H9 (cell line): ENCODE measurements around the gene ELAVL4. TPM values are rescaled to one million over a fixed set of nuclear protein-coding genes. Genes with fewer than 3 reads are reported as not detected.

Experiments
- DNase-seq: peaks from one replicate; pipeline ENCODE4 v3.0.0-alpha.2; 2017
- H2AFZ ChIP-seq: one replicate; pipeline ENCODE4 v1.6.1; 2013; ENCODE audit warnings: mild to moderate bottlenecking, low read length, control low read depth, moderate library complexity
- H2AK5ac ChIP-seq: 2 replicates; pipeline ENCODE4 v1.6.1; 2013; ENCODE audit warnings: low read length, control low read depth, mixed read lengths; ENCODE audit not compliant: insufficient read length
- H2BK120ac ChIP-seq: one replicate; pipeline ENCODE4 v1.6.1; 2013; ENCODE audit warnings: low read depth, mild to moderate bottlenecking, low read length, control low read depth, inconsistent platforms; ENCODE audit not compliant: poor library complexity, severe bottlenecking
- H2BK12ac ChIP-seq: 2 replicates; pipeline ENCODE4 v1.6.1; 2013; ENCODE audit warnings: low read length, control low read depth, mixed read lengths, low read depth; ENCODE audit not compliant: insufficient read length
- H2BK15ac ChIP-seq: 2 replicates; pipeline ENCODE4 v1.6.1; 2013; ENCODE audit warnings: low read depth, low read length, control low read depth
- H2BK20ac ChIP-seq: one replicate; pipeline ENCODE4 v1.6.1; 2013; ENCODE audit warnings: low read depth, mild to moderate bottlenecking, low read length, control low read depth, inconsistent platforms; ENCODE audit not compliant: poor library complexity, severe bottlenecking
- H2BK5ac ChIP-seq: 2 replicates; pipeline ENCODE4 v1.6.1; 2013; ENCODE audit warnings: low read length, control low read depth, mixed read lengths; ENCODE audit not compliant: insufficient read length
- H3K14ac ChIP-seq: 2 replicates; pipeline ENCODE4 v1.6.1; 2013; ENCODE audit warnings: low read length, control low read depth; ENCODE audit not compliant: insufficient read depth
- H3K18ac ChIP-seq: 2 replicates; pipeline ENCODE4 v1.6.1; 2013; ENCODE audit warnings: low read depth, mild to moderate bottlenecking, mixed read lengths, low read length, control low read depth; ENCODE audit not compliant: insufficient read length
- H3K23ac ChIP-seq: 2 replicates; pipeline ENCODE4 v1.6.1; 2013; ENCODE audit warnings: low read length, control low read depth, mixed read lengths, low read depth; ENCODE audit not compliant: insufficient read length
- H3K23me2 ChIP-seq: 2 replicates; pipeline ENCODE4 v1.6.1; 2013; ENCODE audit warnings: low read depth, mild to moderate bottlenecking, mixed read lengths, low read length, control low read depth; ENCODE audit not compliant: insufficient read length, poor library complexity, severe bottlenecking
- H3K27ac ChIP-seq: 2 replicates; pipeline ENCODE4 v1.5.1; 2013; ENCODE audit warnings: low read length, control low read depth, mixed read lengths, low read depth; ENCODE audit not compliant: insufficient read length
- H3K27me3 ChIP-seq: 2 replicates; pipeline ENCODE4 v1.6.1; 2013; ENCODE audit warnings: low read length, control low read depth, inconsistent platforms; ENCODE audit not compliant: insufficient read depth
- H3K4ac ChIP-seq: 2 replicates; pipeline ENCODE4 v1.6.1; 2013; ENCODE audit warnings: low read depth, mild to moderate bottlenecking, control low read depth, inconsistent platforms, low read length, moderate library complexity
- H3K4me1 ChIP-seq: 2 replicates; pipeline ENCODE4 v1.6.1; 2013; ENCODE audit warnings: low read length, control low read depth, inconsistent platforms; ENCODE audit not compliant: insufficient read depth
- H3K4me2 ChIP-seq: 2 replicates; pipeline ENCODE4 v1.6.1; 2013; ENCODE audit warnings: low read length, control low read depth, mixed read lengths; ENCODE audit not compliant: insufficient read length, insufficient read depth
- H3K56ac ChIP-seq: 2 replicates; pipeline ENCODE4 v1.6.1; 2013; ENCODE audit warnings: low read depth, mild to moderate bottlenecking, mixed read lengths, low read length, control low read depth; ENCODE audit not compliant: insufficient read length
- H3K79me1 ChIP-seq: 2 replicates; pipeline ENCODE4 v1.6.1; 2013; ENCODE audit warnings: low read depth, mild to moderate bottlenecking, moderate library complexity, low read length, control low read depth, inconsistent platforms; ENCODE audit not compliant: insufficient read depth, poor library complexity, severe bottlenecking
- H3K79me2 ChIP-seq: 2 replicates; pipeline ENCODE4 v1.6.1; 2013; ENCODE audit warnings: low read length, control low read depth, inconsistent platforms; ENCODE audit not compliant: insufficient read depth
- H3K9ac ChIP-seq: 2 replicates; pipeline ENCODE4 v1.6.1; 2013; ENCODE audit warnings: low read length, control low read depth, mixed read lengths; ENCODE audit not compliant: insufficient read length; ENCODE audit errors: extremely low read depth
- H3K9me3 ChIP-seq: one replicate; pipeline ENCODE4 v1.6.1; 2013; ENCODE audit warnings: low read depth, low read length, inconsistent platforms; ENCODE audit not compliant: control insufficient read depth
- H3T11ph ChIP-seq: one replicate; pipeline ENCODE4 v1.6.1; 2013; ENCODE audit warnings: mild to moderate bottlenecking, low read length, control low read depth, inconsistent platforms
- H4K20me1 ChIP-seq: one replicate; pipeline ENCODE4 v1.6.1; 2013; ENCODE audit not compliant: control insufficient read depth, insufficient read length, insufficient read depth
- H4K5ac ChIP-seq: 2 replicates; pipeline ENCODE4 v1.6.1; 2013; ENCODE audit warnings: low read depth, mild to moderate bottlenecking, mixed read lengths, low read length, control low read depth; ENCODE audit not compliant: insufficient read length
- H4K8ac ChIP-seq: replicated peaks from 2 replicates; pipeline ENCODE4 v1.6.1; 2013; ENCODE audit warnings: low read length, control low read depth, mixed read lengths, low read depth; ENCODE audit not compliant: insufficient read length
- H4K91ac ChIP-seq: 2 replicates; pipeline ENCODE4 v1.6.1; 2013; ENCODE audit warnings: low read depth, mild to moderate bottlenecking, moderate library complexity, mixed read lengths, low read length, control low read depth; ENCODE audit not compliant: insufficient read length
- H3K27ac Mint-ChIP-seq, 3 experiments: 2 replicates in 2 of 3; 3 replicates in 1 of 3; pipeline ENCODE4 v1.8.0; 2020 to 2021; ENCODE audit warnings: mixed read lengths in 3 of 3, mild to moderate bottlenecking in 1 of 3, moderate library complexity in 1 of 3
- H3K27me3 Mint-ChIP-seq: 2 replicates; pipeline ENCODE4 v1.8.0; 2021; ENCODE audit warnings: low read depth, mild to moderate bottlenecking, moderate library complexity, mixed read lengths
- H3K36me3 Mint-ChIP-seq, 3 experiments: 2 replicates in 2 of 3; 3 replicates in 1 of 3; pipeline ENCODE4 v1.8.0; 2020 to 2021; ENCODE audit warnings: low read depth in 3 of 3, mixed read lengths in 3 of 3; ENCODE audit not compliant: insufficient read depth in 1 of 3
- H3K4me1 Mint-ChIP-seq, 2 experiments: 2 replicates each; pipeline ENCODE4 v1.8.0; 2020; ENCODE audit warnings: mixed read lengths in 2 of 2
- H3K4me3 Mint-ChIP-seq, 2 experiments: 2 replicates in 1 of 2; 3 replicates in 1 of 2; pipeline ENCODE4 v1.8.0; 2020 to 2021; ENCODE audit warnings: mild to moderate bottlenecking in 2 of 2, mixed read lengths in 2 of 2, moderate library complexity in 1 of 2
- H3K9me3 Mint-ChIP-seq, 2 experiments: 2 replicates in 1 of 2; 3 replicates in 1 of 2; pipeline ENCODE4 v1.8.0; 2020; ENCODE audit warnings: mild to moderate bottlenecking in 2 of 2, mixed read lengths in 2 of 2, moderate library complexity in 1 of 2
- CTCF ChIP-seq: fragments of 200-600 bp; sonication (generic); conservative IDR thresholded peaks from 3 replicates; pipeline ENCODE4 v1.8.0; 2021; ENCODE audit warnings: antibody characterized with exemption, mild to moderate bottlenecking
- WGBS: extraction: QIAGEN DNeasy Blood & Tissue Kit; methylation state at CpG from one replicate; pipeline ENCODE4 v1.1.7; 2013; ENCODE audit warnings: missing lambda C conversion rate, low lambda C conversion rate, mixed read lengths; ENCODE audit not compliant: insufficient read length; ENCODE audit errors: extremely low coverage; 5-methylcytosine and 5-hydroxymethylcytosine counted together
- total RNA-seq: library from RNA; stranded (reverse); gene quantifications from 2 replicates; pipeline ENCODE4 v1.2.1, GENCODE V29; 2021

The ELAVL4 gene
- total RNA-seq, 1 experiment from 2014 or later, result not detected

- Histone ChIP-seq H3K27ac (no peak overlapping the region), H3T11ph (no peak overlapping the region), H3K4me1 (no peaks in the 10 kb centered on the region), H2BK15ac (no peak overlapping the region), H3K4ac (no peak overlapping the region), H2BK20ac (no peak overlapping the region), H2BK5ac (no peak overlapping the region), H3K23me2 (no peaks in the 10 kb centered on the region), H2BK12ac (no peak overlapping the region), H2BK120ac (no peak overlapping the region), H3K23ac (no peak overlapping the region), H3K18ac (no peak overlapping the region), H3K79me2 (no peaks in the 10 kb centered on the region), H3K14ac (no peak overlapping the region), H3K79me1 (no peaks in the 10 kb centered on the region), H3K9ac (no peak overlapping the region), H3K9me3 (no peaks in the 10 kb centered on the region), H4K5ac (no peak overlapping the region), H2AK5ac (no peak overlapping the region), H3K56ac (no peak overlapping the region), H3K27me3 (no peaks in the 10 kb centered on the region), H4K20me1 (no peaks in the 10 kb centered on the region), H4K91ac (no peak overlapping the region), H3K4me2 (no peak overlapping the region), H4K8ac (no peak overlapping the region), H2AFZ (no peak overlapping the region)
- no peak for TF ChIP-seq CTCF
- DNase-seq, result no peak
- Mint-ChIP-seq H3K36me3 (peaks cover 0 to 15% (median 0%) of the 10 kb centered on the region in 3 experiments; a peak in 1 of 7 replicates), H3K4me1 (no peaks in the 10 kb centered on the region), H3K27ac (no peak overlapping the region), H3K9me3 (peaks cover 0 to 71% of the 10 kb centered on the region in 2 experiments; a peak in 2 of 5 replicates), H3K27me3 (no peaks in the 10 kb centered on the region), H3K4me3 (no peak overlapping the region)
- no CpG with 5 or more reads among the region's 7 CpGs for WGBS
These were observed 5.1 kb upstream of the ELAVL4 start for GRCh38 chr1:50103615-50104081.
